ENCODE measurements around the gene CARD11. TPM values are rescaled to one million over a fixed set of nuclear protein-coding genes. Genes with fewer than 3 reads are reported as not detected.

Gene CARD11
- polyA plus RNA-seq, 4 donors: 1.1 to 2.3 (median 1.3) TPM

GRCh38 chr7:2859952-2860351 lies 183.7 kb downstream of the CARD11 start:
- no peak for DNase-seq (ENCODE audit: low read depth in 4 of 4, low spot score in 2 of 4)

GRCh38 chr7:2858621-2859020 lies 185.0 kb downstream of the CARD11 start:
- DNase-seq (ENCODE audit: low read depth in 4 of 4, low spot score in 2 of 4): no peak

DNA sequence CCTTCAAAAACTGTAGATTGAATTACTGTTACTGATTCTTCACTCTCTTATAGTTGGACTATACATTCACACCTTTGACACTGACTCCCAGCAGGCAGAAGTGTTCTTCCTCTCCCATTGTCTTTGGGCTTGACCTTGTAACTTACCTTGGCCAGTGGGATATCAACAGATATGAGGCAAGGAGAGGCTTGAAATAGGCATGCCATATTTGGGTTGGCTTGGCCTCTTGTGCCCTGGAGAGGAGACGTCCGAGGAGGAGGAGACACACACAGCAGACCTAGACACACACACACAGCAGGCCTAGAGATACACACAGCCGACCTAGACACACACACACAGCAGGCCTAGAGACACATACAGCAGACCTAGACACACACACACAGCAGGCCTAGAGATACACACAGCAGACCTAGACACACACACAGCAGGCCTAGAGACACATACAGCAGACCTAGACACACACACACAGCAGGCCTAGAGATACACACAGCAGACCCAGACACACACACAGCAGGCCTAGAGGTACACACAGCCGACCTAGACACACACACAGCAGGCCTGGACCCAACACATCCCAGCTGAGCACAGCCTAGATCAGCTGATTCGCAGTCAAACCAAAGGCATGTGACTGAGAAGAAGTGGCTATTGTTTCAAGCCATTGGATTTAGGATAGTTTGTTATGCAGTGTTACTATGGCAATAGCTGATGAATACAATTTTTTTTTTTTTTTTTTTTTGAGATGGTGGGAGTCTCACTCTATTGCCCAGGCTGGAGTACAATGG lies 187.1 kb downstream of the CARD11 start:
- no peak for DNase-seq (ENCODE audit: low read depth in 4 of 4, low spot score in 2 of 4)

Other genes with a start within 250 kb of the CARD11 start
- gene GNA12, start 199.6 kb downstream of the CARD11 start, polyA plus RNA-seq (ENCODE audit: insufficient read length in 4 of 4): 10 to 100 TPM; 37.8 to 50.1 (median 42.3) TPM